Transverse colon (tissue), 4 donors: Measurements from ENCODE around the gene ZBP1.

Experiments used
- CTCF ChIP-seq, 5 experiments: fragments of 200-600 bp in 3 of 5; fragments of 450-650 bp in 2 of 5; sonication (generic) in 3 of 5; IDR thresholded peaks; 1 replicate in 2 of 5; 2 replicates in 3 of 5; pipeline ENCODE4 v1.5.1; 2016 to 2017; ENCODE audit warnings: antibody characterized with exemption in 5 of 5, inconsistent platforms in 3 of 5, mild to moderate bottlenecking in 2 of 5, moderate library complexity in 1 of 5
- POLR2AphosphoS5 ChIP-seq, 3 donors: sonication (generic); formaldehyde crosslinking; IDR thresholded peaks; one replicate each; pipeline ENCODE4 v1.6.1; 2016; ENCODE audit warnings: antibody characterized with exemption in 3 of 3

- TF ChIP-seq CTCF (IDR thresholded peaks at IDR 0.05) (no peak), POLR2AphosphoS5 (IDR thresholded peaks at IDR 0.05) (no peak)
These were observed 49.3 kb downstream of the ZBP1 start for GRCh38 chr20:57570920-57571319.
